Large intestine (tissue), 3 donors: ENCODE data around the gene PTPA. TPM values are rescaled to one million over a fixed set of nuclear protein-coding genes. Genes with fewer than 3 reads are reported as not detected.
A peak's percentile ranks its signal among the peaks of the same experiment; 100 is the strongest.

Experiments
- DNase-seq, 2 donors: peaks; one replicate each; pipeline versions ENCODE4 v3.0.0 to v3.0.0-alpha.2; 2013
- H3K27ac ChIP-seq: one replicate; pipeline ENCODE4 v1.5.1; 2013; ENCODE audit warnings: low read length
- H3K27me3 ChIP-seq: 2 replicates; pipeline ENCODE4 v1.6.1; 2013; ENCODE audit warnings: low read length; ENCODE audit not compliant: control insufficient read depth, insufficient read depth
- H3K36me3 ChIP-seq: 2 replicates; pipeline ENCODE4 v1.6.1; 2013; ENCODE audit warnings: low read length; ENCODE audit not compliant: control insufficient read depth, insufficient read depth
- H3K4me1 ChIP-seq: one replicate; pipeline ENCODE4 v1.6.1; 2013; ENCODE audit warnings: low read length; ENCODE audit not compliant: control insufficient read depth, insufficient read depth
- H3K4me3 ChIP-seq: one replicate; pipeline ENCODE4 v1.5.1; 2013; ENCODE audit warnings: low read length
- H3K9me3 ChIP-seq: one replicate; pipeline ENCODE4 v1.6.1; 2013; ENCODE audit warnings: mild to moderate bottlenecking, low read depth, low read length, moderate library complexity; ENCODE audit not compliant: control insufficient read depth
- WGBS: methylation state at CpG from one replicate; pipeline ENCODE4 v1.1.5; 2013; ENCODE audit warnings: low lambda C conversion rate; ENCODE audit not compliant: insufficient coverage; 5-methylcytosine and 5-hydroxymethylcytosine counted together
- polyA plus RNA-seq: library from polyadenylated mRNA; unstranded; fragments of 120-200 nt; gene quantifications from one replicate; pipeline ENCODE4 v1.2.1, GENCODE V29; 2013

PTPA gene
- polyA plus RNA-seq, 1 donor, result 70.1 TPM

DNA sequence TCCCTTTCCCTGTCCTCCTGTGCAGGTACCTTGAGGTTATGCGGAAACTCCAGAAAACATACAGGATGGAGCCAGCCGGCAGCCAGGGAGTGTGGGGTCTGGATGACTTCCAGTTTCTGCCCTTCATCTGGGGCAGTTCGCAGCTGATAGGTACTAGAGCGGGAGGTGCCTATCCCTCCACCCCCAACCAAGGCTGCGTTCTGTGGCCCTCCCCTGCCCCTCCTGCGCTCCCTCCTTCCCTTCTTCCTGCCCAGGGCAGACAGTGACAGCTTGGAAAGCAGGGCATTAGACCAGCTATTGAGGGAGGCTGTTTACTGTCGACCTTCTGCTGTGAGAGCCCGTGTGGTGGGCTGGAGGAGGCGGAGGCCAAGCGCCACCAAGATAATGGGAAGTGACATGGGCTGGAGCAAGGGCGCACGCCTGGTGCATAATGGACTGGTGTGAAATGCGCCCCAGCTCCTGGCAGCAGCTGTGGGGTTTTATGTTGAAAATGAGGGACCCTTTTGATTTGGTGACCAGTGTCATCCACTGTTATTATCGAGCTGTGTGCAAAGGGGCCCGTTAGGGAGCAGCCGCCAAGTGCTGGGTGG, 25.3 kb downstream of the PTPA start:
- H3K4me3 ChIP-seq, result no peak overlapping the region
- H3K4me1 ChIP-seq, result peaks cover 42% of the 10 kb centered on the region
- H3K27ac ChIP-seq, result no peak overlapping the region
- no CpG with 5 or more reads among the region's 16 CpGs for WGBS
- H3K9me3 ChIP-seq, result no peaks in the 10 kb centered on the region
- no peak for DNase-seq
- H3K27me3 ChIP-seq, result no peaks in the 10 kb centered on the region
- peaks cover 45% of the 10 kb centered on the region for H3K36me3 ChIP-seq

DNA sequence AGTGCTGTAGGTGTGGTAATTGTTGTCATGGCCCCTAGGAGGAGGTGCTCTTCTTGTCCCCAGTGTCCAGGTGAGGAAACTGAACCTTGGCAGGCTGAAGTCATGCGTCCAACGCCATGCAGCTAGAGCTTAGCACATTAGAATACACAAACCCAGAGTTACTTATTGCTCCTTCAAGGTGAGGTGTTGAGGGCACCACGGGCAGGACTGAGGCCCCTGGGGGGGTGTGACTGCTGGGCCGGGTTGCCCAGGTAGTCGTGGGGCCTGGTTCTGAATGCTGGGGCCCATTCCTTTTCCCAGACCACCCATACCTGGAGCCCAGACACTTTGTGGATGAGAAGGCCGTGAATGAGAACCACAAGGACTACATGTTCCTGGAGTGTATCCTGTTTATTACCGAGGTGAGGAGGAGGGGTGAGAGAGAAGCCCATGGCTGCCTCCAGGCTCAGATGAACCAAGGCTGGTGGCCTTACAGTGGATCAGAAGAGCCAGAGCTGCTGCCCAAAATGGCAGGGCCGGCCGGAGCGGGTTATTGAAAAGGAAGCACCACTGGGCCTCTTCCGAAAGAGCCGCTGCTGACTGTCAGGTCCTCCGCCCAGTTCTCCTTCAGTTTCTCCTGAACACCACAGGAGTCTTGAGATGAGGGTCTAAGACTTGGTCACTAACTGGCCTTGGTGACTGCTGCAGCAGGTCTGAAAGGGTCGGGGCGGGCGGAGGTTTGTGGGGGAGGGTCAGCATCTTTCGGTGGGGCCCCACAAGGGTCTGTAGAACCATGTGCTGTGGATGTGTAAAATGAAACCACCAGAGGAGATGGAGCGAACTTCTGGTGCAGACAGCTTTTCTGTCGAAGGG, 26.3 kb downstream of the PTPA start:
- Histone ChIP-seq H3K9me3 (no peaks in the 10 kb centered on the region), H3K27ac (peak overlapping the region; percentile 97), H3K27me3 (no peaks in the 10 kb centered on the region), H3K4me1 (peaks cover 51% of the 10 kb centered on the region), H3K4me3 (no peak overlapping the region), H3K36me3 (peaks cover 45% of the 10 kb centered on the region)
- no peak for DNase-seq
- no CpG with 5 or more reads among the region's 19 CpGs for WGBS

DNA sequence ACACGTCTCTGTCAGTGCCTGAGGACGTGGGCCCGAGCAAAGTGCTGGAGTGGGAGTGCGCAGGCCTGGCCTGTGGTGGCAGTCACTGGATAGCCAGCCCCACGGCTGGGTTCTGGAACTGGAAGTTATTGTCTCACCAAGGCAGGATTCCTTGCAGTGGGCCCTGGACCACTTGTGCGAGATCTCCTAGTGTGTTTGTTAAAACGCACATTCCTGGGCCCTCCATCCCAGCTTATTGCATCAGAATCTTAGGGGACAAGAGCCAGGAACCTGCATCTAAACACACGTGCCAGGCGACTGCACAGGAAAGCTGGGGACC, 26.9 kb downstream of the PTPA start:
- no CpG with 5 or more reads among the region's 9 CpGs for WGBS
- H3K9me3 ChIP-seq, result no peaks in the 10 kb centered on the region
- H3K4me3 ChIP-seq, result no peak overlapping the region
- H3K4me1 ChIP-seq, result peaks cover 54% of the 10 kb centered on the region
- peaks cover 45% of the 10 kb centered on the region for H3K36me3 ChIP-seq
- H3K27me3 ChIP-seq, result no peaks in the 10 kb centered on the region
- DNase-seq, result no peak
- peak overlapping the region; percentile 97 for H3K27ac ChIP-seq

GRCh38 chr9:129138476-129139232, 27.4 kb downstream of the PTPA start:
- no CpG with 5 or more reads among the region's 21 CpGs for WGBS
- Histone ChIP-seq H3K27ac (peak overlapping the region; percentile 97), H3K4me1 (peaks cover 56% of the 10 kb centered on the region), H3K9me3 (no peaks in the 10 kb centered on the region), H3K36me3 (peaks cover 46% of the 10 kb centered on the region), H3K27me3 (no peaks in the 10 kb centered on the region), H3K4me3 (no peak overlapping the region)
- peak; percentile 72 to 82 for DNase-seq

DNA sequence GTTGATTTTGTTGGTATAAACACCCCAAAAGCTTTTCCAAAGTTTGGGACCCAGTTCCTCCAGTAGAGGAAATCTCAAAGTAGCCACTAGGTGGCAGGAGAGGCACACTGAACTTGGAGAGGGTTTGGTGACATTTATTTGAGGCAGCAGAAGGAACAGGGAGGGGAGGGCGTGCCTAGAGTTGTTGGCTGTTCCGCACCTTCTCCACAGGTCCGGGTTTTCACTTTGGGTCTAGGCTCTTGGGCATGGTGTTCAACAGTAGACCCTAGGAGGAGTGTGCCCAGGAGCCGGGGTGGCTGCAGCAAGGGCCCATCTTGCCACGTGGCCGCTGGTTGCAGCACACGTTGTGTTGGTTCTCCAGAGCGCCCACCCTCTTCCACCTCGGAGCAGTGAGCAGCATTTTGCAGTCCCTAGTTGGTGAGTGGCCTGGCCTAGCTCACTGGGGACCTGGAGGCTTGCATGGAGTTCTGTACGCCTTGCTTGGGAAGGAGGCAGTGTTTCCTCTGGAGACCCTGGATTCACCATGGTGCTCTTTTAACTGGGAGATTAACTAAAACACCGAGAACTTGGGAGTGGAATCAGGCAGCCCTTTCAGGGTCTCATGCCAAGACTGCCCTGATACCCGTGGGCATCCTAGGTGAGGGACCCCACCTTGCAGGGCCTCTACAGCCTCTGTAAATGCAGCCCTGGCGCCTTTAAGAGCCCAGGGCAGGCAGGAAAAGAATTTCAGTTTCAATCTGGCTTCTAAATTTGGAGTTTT, 28.2 kb downstream of the PTPA start:
- H3K27me3 ChIP-seq, result no peaks in the 10 kb centered on the region
- WGBS, result no CpG with 5 or more reads among the region's 13 CpGs
- H3K4me3 ChIP-seq, result peak overlapping the region; percentile 38
- peaks cover 52% of the 10 kb centered on the region for H3K36me3 ChIP-seq
- peak overlapping the region; percentile 97 for H3K27ac ChIP-seq
- peaks cover 59% of the 10 kb centered on the region for H3K4me1 ChIP-seq
- no peaks in the 10 kb centered on the region for H3K9me3 ChIP-seq
- peak; percentile 74 to 85 for DNase-seq

DNA sequence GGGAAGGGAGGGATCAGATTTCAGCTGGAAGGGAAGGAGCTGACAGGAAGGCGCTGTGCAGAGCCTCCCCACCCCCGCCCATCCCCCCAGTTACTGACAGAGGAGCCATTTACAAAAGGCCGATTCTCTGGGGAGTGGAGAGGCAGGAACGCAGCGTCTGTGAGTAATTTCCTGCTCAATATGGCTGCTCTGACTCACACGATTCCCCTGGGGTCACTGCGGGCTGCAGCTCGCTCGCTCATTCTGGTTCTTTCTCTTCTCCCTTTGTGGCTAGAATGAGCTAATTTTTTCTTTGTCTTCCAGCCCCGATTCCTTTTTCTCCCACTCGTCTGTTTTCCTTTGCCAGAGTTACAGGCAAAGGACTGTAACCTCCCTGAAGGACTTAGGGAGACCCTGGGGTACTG, 28.8 kb downstream of the PTPA start:
- 7% methylated on average over 3 of the region's 11 CpGs for WGBS
- DNase-seq, result peak; percentile 96
- Histone ChIP-seq H3K4me1 (peaks cover 59% of the 10 kb centered on the region), H3K27me3 (no peaks in the 10 kb centered on the region), H3K36me3 (peaks cover 49% of the 10 kb centered on the region), H3K9me3 (no peaks in the 10 kb centered on the region), H3K27ac (peak overlapping the region; percentile 97), H3K4me3 (peak overlapping the region; percentile 38)

- no peaks in the 10 kb centered on the region for H3K9me3 ChIP-seq
- H3K27ac ChIP-seq, result peak overlapping the region; percentile 97
- peak in 1 of 2 donors; percentile 75 for DNase-seq
- peaks cover 51% of the 10 kb centered on the region for H3K36me3 ChIP-seq
- no CpG with 5 or more reads among the region's 8 CpGs for WGBS
- H3K4me3 ChIP-seq, result peak overlapping the region; percentile 38
- H3K4me1 ChIP-seq, result peaks cover 64% of the 10 kb centered on the region
- H3K27me3 ChIP-seq, result no peaks in the 10 kb centered on the region
Observed at GRCh38 chr9:129140397-129141065, 29.3 kb downstream of the PTPA start.

GRCh38 chr9:129141066-129142041, 30.1 kb downstream of the PTPA start:
- Histone ChIP-seq H3K27me3 (no peaks in the 10 kb centered on the region), H3K27ac (peak overlapping the region; percentile 97), H3K4me3 (peak overlapping the region; percentile 12), H3K4me1 (peaks cover 72% of the 10 kb centered on the region), H3K36me3 (peaks cover 49% of the 10 kb centered on the region), H3K9me3 (no peaks in the 10 kb centered on the region)
- peak; percentile 54 to 74 for DNase-seq
- WGBS, result 57% methylated on average over 2 of the region's 13 CpGs
